H1 (cell line): ENCODE measurements around the gene UBL4B. TPM values are rescaled to one million over a fixed set of nuclear protein-coding genes. Genes with fewer than 3 reads are reported as not detected.

ENCODE experiments used
- CTCF ChIA-PET: fragments of 300-600 bp; sonication (Branson Sonifier 250); formaldehyde crosslinking; loops from one replicate; lab custom pipeline; 2021; ENCODE audit not compliant: partially characterized antibody; lab: Charles Lee
- POLR2A ChIA-PET: fragments of 300-600 bp; sonication (Branson Sonifier 250); formaldehyde crosslinking; loops from one replicate; lab custom pipeline; 2021; ENCODE audit warnings: inconsistent platforms; ENCODE audit not compliant: partially characterized antibody; lab: Charles Lee
- DNase-seq, 2 experiments: peaks; one replicate each; pipeline versions ENCODE4 v3.0.0 to v3.0.0-alpha.2; 2010 to 2022; ENCODE audit warnings: low spot score in 2 of 2, low read depth in 1 of 2, mixed read lengths in 1 of 2
- FAIRE-seq: peaks from 2 replicates; lab custom pipeline; 2011; peaks lifted over from hg19 to GRCh38; lab: Jason Lieb, UNC
- H2AFZ ChIP-seq: 2 replicates; pipeline ENCODE4 v1.8.1; 2012; ENCODE audit warnings: low read length, inconsistent platforms
- H2AK5ac ChIP-seq: 2 replicates; pipeline ENCODE4 v1.6.1; 2013; ENCODE audit warnings: low read depth, low read length
- H2BK120ac ChIP-seq: replicated peaks from 2 replicates; pipeline ENCODE3; 2013; ENCODE audit warnings: low read depth, low read length, inconsistent platforms
- H2BK12ac ChIP-seq: 2 replicates; pipeline ENCODE4 v1.6.1; 2013; ENCODE audit warnings: low read depth, low read length
- H2BK15ac ChIP-seq: 2 replicates; pipeline ENCODE4 v1.6.1; 2013; ENCODE audit warnings: low read length
- H2BK20ac ChIP-seq: 2 replicates; pipeline ENCODE4 v1.6.1; 2013; ENCODE audit warnings: low read length
- H2BK5ac ChIP-seq: 2 replicates; pipeline ENCODE4 v1.6.1; 2013; ENCODE audit warnings: low read depth, low read length
- H3K14ac ChIP-seq: 2 replicates; pipeline ENCODE4 v1.6.1; 2013; ENCODE audit warnings: inconsistent platforms; ENCODE audit not compliant: insufficient read length
- H3K18ac ChIP-seq: 2 replicates; pipeline ENCODE4 v1.6.1; 2013; ENCODE audit warnings: low read length; ENCODE audit errors: extremely low read depth
- H3K23ac ChIP-seq: 2 replicates; pipeline ENCODE4 v1.6.1; 2013; ENCODE audit warnings: inconsistent platforms; ENCODE audit not compliant: insufficient read length
- H3K23me2 ChIP-seq: 2 replicates; pipeline ENCODE4 v1.6.1; 2013; ENCODE audit warnings: low read depth, low read length
- H3K27ac ChIP-seq: 2 replicates; pipeline ENCODE4 v1.6.1; 2011; ENCODE audit warnings: low read depth, low read length, inconsistent platforms
- H3K27me3 ChIP-seq, 4 experiments: replicated peaks in 1 of 4; 1 replicate in 1 of 4; 2 replicates in 3 of 4; pipeline versions ENCODE4 v1.6.1 to v1.8.1; 2011 to 2013; ENCODE audit warnings: low read length in 3 of 4, mild to moderate bottlenecking in 3 of 4, inconsistent platforms in 2 of 4, mixed read lengths in 2 of 4, moderate library complexity in 1 of 4; ENCODE audit not compliant: control insufficient read depth in 3 of 4, insufficient read depth in 3 of 4; ENCODE audit errors: extremely low read depth in 1 of 4
- H3K36me3 ChIP-seq, 4 experiments: 2 replicates each; pipeline versions ENCODE4 v1.6.1 to v1.8.1; 2011 to 2013; ENCODE audit warnings: mild to moderate bottlenecking in 4 of 4, low read length in 3 of 4, moderate library complexity in 2 of 4, control low read depth in 1 of 4, inconsistent platforms in 1 of 4; ENCODE audit not compliant: insufficient read depth in 4 of 4, control insufficient read depth in 2 of 4
- H3K4ac ChIP-seq: replicated peaks from 2 replicates; pipeline ENCODE3; 2013; ENCODE audit warnings: low read length, low read depth, mixed read lengths, inconsistent platforms; ENCODE audit not compliant: insufficient read length
- H3K4me1 ChIP-seq, 4 experiments: replicated peaks in 1 of 4; 1 replicate in 1 of 4; 2 replicates in 3 of 4; pipeline versions ENCODE4 v1.6.1 to v1.8.1; 2011 to 2013; ENCODE audit warnings: low read length in 3 of 4, inconsistent platforms in 2 of 4, mixed read lengths in 1 of 4; ENCODE audit not compliant: insufficient read depth in 4 of 4, control insufficient read depth in 3 of 4
- H3K4me2 ChIP-seq, 2 experiments: 2 replicates each; pipeline versions ENCODE4 v1.6.1 to v1.8.1; 2011 to 2013; ENCODE audit warnings: low read depth in 2 of 2, low read length in 2 of 2, control low read depth in 1 of 2, inconsistent platforms in 1 of 2, mild to moderate bottlenecking in 1 of 2; ENCODE audit not compliant: insufficient read depth in 1 of 2
- H3K4me3 ChIP-seq, 4 experiments: fragments of 200-600, 300-600 bp in 1 of 4; sonication (generic), shearing (Covaris generic), sonication (Bioruptor Twin) in 1 of 4; 2 replicates each; pipeline versions ENCODE4 v1.5.1 to v1.8.1; 2011 to 2016; ENCODE audit warnings: low read length in 4 of 4, low read depth in 3 of 4, control low read depth in 2 of 4, inconsistent platforms in 2 of 4, mild to moderate bottlenecking in 2 of 4, mixed read lengths in 1 of 4, moderate library complexity in 1 of 4; ENCODE audit not compliant: insufficient read depth in 2 of 4; ENCODE audit errors: extremely low read depth in 1 of 4
- H3K56ac ChIP-seq: replicated peaks from 2 replicates; pipeline ENCODE3; 2013; ENCODE audit warnings: low read depth, mild to moderate bottlenecking, mixed read lengths, low read length, inconsistent platforms; ENCODE audit not compliant: insufficient read length
- H3K79me1 ChIP-seq: 2 replicates; pipeline ENCODE4 v1.6.1; 2013; ENCODE audit warnings: low read depth, low read length, control low read depth
- H3K79me2 ChIP-seq, 2 experiments: 2 replicates each; pipeline versions ENCODE4 v1.6.1 to v1.8.1; 2012 to 2013; ENCODE audit warnings: low read length in 2 of 2, mild to moderate bottlenecking in 2 of 2, inconsistent platforms in 1 of 2; ENCODE audit not compliant: insufficient read depth in 2 of 2, control insufficient read depth in 1 of 2
- H3K9ac ChIP-seq, 4 experiments: replicated peaks in 1 of 4; 1 replicate in 1 of 4; 2 replicates in 3 of 4; pipeline versions ENCODE4 v1.6.1 to v1.8.1; 2011 to 2013; ENCODE audit warnings: low read depth in 3 of 4, low read length in 3 of 4, control low read depth in 2 of 4, mild to moderate bottlenecking in 2 of 4, moderate library complexity in 2 of 4, inconsistent platforms in 1 of 4; ENCODE audit errors: extremely low read depth in 1 of 4
- H3K9me3 ChIP-seq, 2 experiments: 2 replicates each; pipeline versions ENCODE4 v1.6.1 to v1.8.1; 2012 to 2013; ENCODE audit warnings: mild to moderate bottlenecking in 2 of 2, moderate library complexity in 2 of 2, control low read depth in 1 of 2, inconsistent platforms in 1 of 2, low read depth in 1 of 2, low read length in 1 of 2, mixed read lengths in 1 of 2; ENCODE audit not compliant: insufficient read depth in 2 of 2
- H4K20me1 ChIP-seq, 2 experiments: replicated peaks in 1 of 2; 2 replicates each; pipeline versions ENCODE3 to v1.8.1; 2011 to 2013; ENCODE audit warnings: inconsistent platforms in 2 of 2, low read length in 2 of 2, mild to moderate bottlenecking in 1 of 2; ENCODE audit not compliant: insufficient read depth in 2 of 2, control insufficient read depth in 1 of 2
- H4K5ac ChIP-seq: 2 replicates; pipeline ENCODE4 v1.6.1; 2013; ENCODE audit warnings: low read length, low read depth, mixed read lengths, inconsistent platforms; ENCODE audit not compliant: insufficient read length
- H4K8ac ChIP-seq: 2 replicates; pipeline ENCODE4 v1.8.0; 2013; ENCODE audit warnings: mild to moderate bottlenecking, moderate library complexity, low read length, inconsistent platforms; ENCODE audit not compliant: insufficient read depth; ENCODE audit errors: extremely low read depth
- H4K91ac ChIP-seq: replicated peaks from 2 replicates; pipeline ENCODE3; 2013; ENCODE audit warnings: low read length, mixed read lengths, inconsistent platforms; ENCODE audit not compliant: insufficient read length
- ATF2 ChIP-seq: IDR thresholded peaks from 2 replicates; pipeline ENCODE4 v1.6.1; 2012; ENCODE audit warnings: low read length, inconsistent platforms
- CBX5 ChIP-seq: fragments of 300-800, 300-1000 bp; sonication (generic); IDR thresholded peaks from 2 replicates; pipeline ENCODE4 v1.7.1; 2016; ENCODE audit warnings: antibody characterized with exemption, low read length, low read depth
- CTBP2 ChIP-seq: IDR thresholded peaks from 2 replicates; pipeline ENCODE4 v1.7.0; 2011; ENCODE audit warnings: borderline replicate concordance, mild to moderate bottlenecking, moderate library complexity, mixed read lengths, low read length; ENCODE audit not compliant: insufficient read depth, insufficient read length
- POU5F1 ChIP-seq: IDR thresholded peaks from 2 replicates; pipeline ENCODE4 v1.6.1; 2011; ENCODE audit warnings: low read depth, mild to moderate bottlenecking, low read length, moderate library complexity
- TBP ChIP-seq: IDR thresholded peaks from 2 replicates; pipeline ENCODE4 v1.6.1; 2011; ENCODE audit warnings: low read depth, low read length, improper control_type of control experiment
- WGBS, 2 experiments: shearing (Covaris generic) in 1 of 2; methylation state at CpG; one replicate each; pipeline versions ENCODE4 v1.1.6 to v1.1.7; 2013 to 2015; ENCODE audit warnings: low lambda C conversion rate in 2 of 2, mixed read lengths in 2 of 2, inconsistent platforms in 1 of 2, low coverage in 1 of 2, missing lambda C conversion rate in 1 of 2; ENCODE audit not compliant: insufficient replicate concordance in 2 of 2, insufficient coverage in 1 of 2, insufficient read length in 1 of 2; ENCODE audit errors: extremely low coverage in 1 of 2, missing lambda C conversion rate in 1 of 2; 5-methylcytosine and 5-hydroxymethylcytosine counted together
- long read RNA-seq, 2 experiments: library from RNA in 1 of 2; library from capped mRNA in 1 of 2; stranded (forward); transcript quantifications; one replicate each; pipeline ENCODE4 v2.0.0, GENCODE V29; 2021; ENCODE audit warnings: inconsistent platforms in 1 of 2
- polyA minus RNA-seq, 3 experiments: library from RNA; depleted of rRNA, polyadenylated mRNA; stranded (reverse); fragments of >200 nt; gene quantifications; 1 replicate in 2 of 3; 2 replicates in 1 of 3; pipeline ENCODE4 v1.2.3, GENCODE V29; 2011
- polyA plus RNA-seq, 7 experiments: library from polyadenylated mRNA; depleted of rRNA in 3 of 7; stranded (reverse) in 5 of 7; unstranded in 2 of 7; fragments of >200 nt in 5 of 7; fragments of 200-250 nt in 2 of 7; gene quantifications; 1 replicate in 5 of 7; 2 replicates in 1 of 7; 4 replicates in 1 of 7; pipeline versions ENCODE4 v1.2.1 to v1.2.3, GENCODE V29; 2011 to 2013; ENCODE audit warnings: missing spikeins in 2 of 7, mixed read lengths in 2 of 7
- total RNA-seq: library from RNA; stranded (reverse); fragmentation: NEBNext Ultra II Directional; extraction: Animal tissue kit (Norgen Biotek cat#: 25700); gene quantifications from 2 replicates; pipeline ENCODE4 v1.2.1, GENCODE V29; 2021

UBL4B gene
- total RNA-seq (not detected in 2 replicates), polyA plus RNA-seq (2011; rRNA removed) (0.06 and 0.11 TPM in 2 replicates), polyA minus RNA-seq (2011; rRNA and poly(A)+ RNA removed) (not detected in 2 replicates)
- polyA plus RNA-seq (2011; cell fraction: cytosol; rRNA removed): 0.14 TPM
- 0.14 TPM for polyA plus RNA-seq (2011; cell fraction: nucleus; rRNA removed)
- polyA plus RNA-seq (2012, experiment 1 of 2): not detected in 4 replicates
- not detected for polyA plus RNA-seq (2012, experiment 2 of 2)
- not detected for polyA plus RNA-seq (2013, experiment 1 of 2)
- polyA plus RNA-seq (2013, experiment 2 of 2): not detected
- polyA minus RNA-seq (2011; cell fraction: cytosol; rRNA and poly(A)+ RNA removed): not detected
- not detected for polyA minus RNA-seq (2011; cell fraction: nucleus; rRNA and poly(A)+ RNA removed)
- long read RNA-seq, experiment 1: 0 reads
- long read RNA-seq, experiment 2: 0 reads

DNA sequence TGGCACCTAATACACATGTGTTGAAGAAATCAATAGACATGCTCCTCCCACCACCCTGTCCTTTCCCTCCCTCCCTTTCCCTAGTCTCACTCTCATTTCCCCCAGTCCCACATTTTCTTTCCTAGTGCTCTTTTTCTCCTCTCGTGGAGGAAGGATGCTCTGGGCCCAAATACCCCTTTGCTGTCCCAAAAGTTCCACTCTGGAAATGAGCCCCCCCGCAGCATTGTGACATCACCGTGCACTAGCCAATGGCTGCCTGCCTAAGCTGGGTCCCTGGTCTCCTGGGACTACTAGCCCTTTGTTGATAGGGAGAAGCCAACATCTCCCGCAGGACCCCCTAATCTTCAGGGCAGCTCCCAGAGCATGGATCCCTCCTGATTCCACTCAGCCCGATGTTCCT, at the start of gene UBL4B:
UBL4B (plus strand) TSS at position 301 of the 400 bp plus-strand sequence; CDS start at position 393, 92 bp downstream.
- H4K91ac ChIP-seq: no peak within 1 kb of the TSS
- no peak within 1 kb of the TSS for H3K18ac ChIP-seq
- H3K4me3 ChIP-seq: no peak within 1 kb of the TSS
- 84% methylated on average over 5 of the region's 5 CpGs; no CpG with 5 or more reads in 1 of the 2 experiments for WGBS, 2 experiments
- DNase-seq (no peak), FAIRE-seq (no peak)
- no peaks in the 10 kb centered on the region for H3K79me1 ChIP-seq
- no peaks in the 10 kb centered on the region for H4K20me1 ChIP-seq
- H2BK20ac ChIP-seq: no peak within 1 kb of the TSS
- ChIA-PET CTCF (interaction anchor here (0.8 to 27.0 kb wide), 9 partner anchors 8 to 91 kb away, joined by 3 to 845 read pairs (median 10); no protein-coding TSS in a partner anchor), POLR2A (interaction anchor here (1.5 kb wide), 1 partner anchor 21 kb away, joined by 5 read pairs; no protein-coding TSS in a partner anchor)
- H2BK12ac ChIP-seq: no peak within 1 kb of the TSS
- H2BK120ac ChIP-seq: no peak within 1 kb of the TSS
- no peaks in the 10 kb centered on the region for H3K9me3 ChIP-seq
- no peak within 1 kb of the TSS for H3K14ac ChIP-seq
- H3K36me3 ChIP-seq: no peaks in the 10 kb centered on the region
- no peak within 1 kb of the TSS for H2BK5ac ChIP-seq
- no peak within 1 kb of the TSS for H2AFZ ChIP-seq
- no peak within 1 kb of the TSS for H2BK15ac ChIP-seq
- no peaks in the 10 kb centered on the region for H3K23me2 ChIP-seq
- H3K27me3 ChIP-seq: no peaks in the 10 kb centered on the region; a peak in 1 of 7 replicates
- H4K5ac ChIP-seq: no peak within 1 kb of the TSS
- no peaks in the 10 kb centered on the region; a peak in 1 of 7 replicates for H3K4me1 ChIP-seq
- H3K23ac ChIP-seq: no peak within 1 kb of the TSS
- no peaks in the 10 kb centered on the region for H3K79me2 ChIP-seq
- H3K4ac ChIP-seq: no peak within 1 kb of the TSS
- H3K9ac ChIP-seq: no peak within 1 kb of the TSS
- no peak within 1 kb of the TSS for H4K8ac ChIP-seq
- no peak within 1 kb of the TSS for H3K4me2 ChIP-seq
- H3K27ac ChIP-seq: no peak within 1 kb of the TSS
- H3K56ac ChIP-seq: no peak within 1 kb of the TSS
- H2AK5ac ChIP-seq: no peak within 1 kb of the TSS
- TF ChIP-seq TBP: no peak
- no peak for TF ChIP-seq POU5F1
- TF ChIP-seq CBX5: no peak
- no peak for TF ChIP-seq ATF2
- TF ChIP-seq CTBP2: no peak
